GM12864 (cell line): Measurements from ENCODE around the gene HDAC9.

Source experiments
- DNase-seq: peaks from one replicate; pipeline ENCODE4 v3.0.0-alpha.2; 2011; ENCODE audit warnings: low read depth
- H3K4me3 ChIP-seq: 2 replicates; pipeline ENCODE4 v1.5.1; 2011; ENCODE audit warnings: mild to moderate bottlenecking, low read depth, low read length, control low read depth
- TF ChIP-seq, protein P1 (sequence below): IDR thresholded peaks from 2 replicates; pipeline ENCODE4 v1.5.1; 2011; ENCODE audit warnings: low read depth, mild to moderate bottlenecking, moderate library complexity, low read length, control low read depth, inconsistent platforms; ENCODE audit errors: missing control alignments

Gene HDAC9

GRCh38 chr7:18530224-18531179, 35.0 kb downstream of the HDAC9 start:
- DNase-seq, result no peak
- TF ChIP-seq, protein P1, sequence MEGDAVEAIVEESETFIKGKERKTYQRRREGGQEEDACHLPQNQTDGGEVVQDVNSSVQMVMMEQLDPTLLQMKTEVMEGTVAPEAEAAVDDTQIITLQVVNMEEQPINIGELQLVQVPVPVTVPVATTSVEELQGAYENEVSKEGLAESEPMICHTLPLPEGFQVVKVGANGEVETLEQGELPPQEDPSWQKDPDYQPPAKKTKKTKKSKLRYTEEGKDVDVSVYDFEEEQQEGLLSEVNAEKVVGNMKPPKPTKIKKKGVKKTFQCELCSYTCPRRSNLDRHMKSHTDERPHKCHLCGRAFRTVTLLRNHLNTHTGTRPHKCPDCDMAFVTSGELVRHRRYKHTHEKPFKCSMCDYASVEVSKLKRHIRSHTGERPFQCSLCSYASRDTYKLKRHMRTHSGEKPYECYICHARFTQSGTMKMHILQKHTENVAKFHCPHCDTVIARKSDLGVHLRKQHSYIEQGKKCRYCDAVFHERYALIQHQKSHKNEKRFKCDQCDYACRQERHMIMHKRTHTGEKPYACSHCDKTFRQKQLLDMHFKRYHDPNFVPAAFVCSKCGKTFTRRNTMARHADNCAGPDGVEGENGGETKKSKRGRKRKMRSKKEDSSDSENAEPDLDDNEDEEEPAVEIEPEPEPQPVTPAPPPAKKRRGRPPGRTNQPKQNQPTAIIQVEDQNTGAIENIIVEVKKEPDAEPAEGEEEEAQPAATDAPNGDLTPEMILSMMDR, result no peak
- H3K4me3 ChIP-seq, result no peak overlapping the region

DNA sequence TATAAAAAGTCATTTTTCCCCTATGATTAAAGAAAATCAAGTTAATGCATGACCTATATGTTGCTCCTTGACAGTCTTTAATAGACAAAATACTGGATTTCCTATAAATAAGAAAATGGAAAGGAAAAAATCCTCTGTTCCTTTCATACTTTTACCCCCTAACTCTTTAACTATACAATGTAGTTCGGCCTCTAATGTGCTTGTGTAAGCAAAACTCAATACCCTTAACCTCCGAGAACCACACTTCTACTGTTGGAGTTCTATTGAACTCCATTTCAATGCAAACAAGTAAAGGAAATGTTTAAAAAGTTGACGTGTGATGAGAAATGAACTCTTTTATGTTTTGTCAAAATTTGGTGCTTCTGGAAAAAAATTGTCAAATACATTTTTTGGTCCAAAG, 36.0 kb downstream of the HDAC9 start:
- DNase-seq, result no peak
- TF ChIP-seq, protein P1, result no peak
- H3K4me3 ChIP-seq, result no peak overlapping the region

DNA sequence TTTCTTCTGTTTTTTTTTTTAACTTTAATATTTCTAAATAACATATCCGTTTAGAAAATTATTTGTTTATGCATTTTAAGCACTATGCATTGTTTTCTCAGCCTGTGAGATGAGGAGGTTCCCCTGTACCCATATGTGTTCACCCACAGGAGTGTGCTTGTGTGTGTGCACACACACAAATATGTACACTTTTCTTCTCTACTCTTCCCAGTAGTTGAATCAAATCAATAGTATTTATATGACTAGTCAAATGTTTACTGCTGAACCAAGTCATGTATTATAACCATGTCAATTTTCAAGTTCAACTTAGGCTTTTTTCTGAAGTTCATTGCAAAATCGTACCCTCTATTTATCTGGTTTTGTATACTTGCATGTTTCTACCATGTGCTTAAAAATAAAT, 37.3 kb downstream of the HDAC9 start:
- DNase-seq, result no peak
- TF ChIP-seq, protein P1, result no peak
- no peak overlapping the region for H3K4me3 ChIP-seq

DNA sequence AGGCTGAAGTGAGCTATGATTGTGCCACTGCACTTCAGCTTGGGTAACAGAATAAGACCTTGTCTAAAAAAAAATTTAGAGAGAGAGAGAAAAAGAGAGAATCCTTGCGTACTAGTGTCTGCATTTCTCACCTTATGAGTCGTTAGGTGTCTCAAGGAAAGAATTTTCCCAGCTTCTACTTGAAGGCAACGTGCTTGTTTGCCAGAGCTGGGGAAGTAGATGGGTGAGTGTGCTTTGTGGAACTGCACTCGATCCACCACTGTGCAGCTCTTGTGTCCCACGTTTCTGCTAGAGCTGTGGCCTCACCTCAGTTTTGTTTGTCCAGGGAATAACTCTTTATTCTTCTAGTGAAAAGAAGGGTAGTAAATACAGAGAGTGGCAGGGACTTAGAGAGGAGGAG, 38.9 kb downstream of the HDAC9 start:
- TF ChIP-seq, protein P1, result no peak
- no peak for DNase-seq
- H3K4me3 ChIP-seq, result no peak overlapping the region

- no peak overlapping the region for H3K4me3 ChIP-seq
- TF ChIP-seq, protein P1, result no peak
- no peak for DNase-seq
Observed at GRCh38 chr7:18535810-18536415, 40.4 kb downstream of the HDAC9 start.

DNA sequence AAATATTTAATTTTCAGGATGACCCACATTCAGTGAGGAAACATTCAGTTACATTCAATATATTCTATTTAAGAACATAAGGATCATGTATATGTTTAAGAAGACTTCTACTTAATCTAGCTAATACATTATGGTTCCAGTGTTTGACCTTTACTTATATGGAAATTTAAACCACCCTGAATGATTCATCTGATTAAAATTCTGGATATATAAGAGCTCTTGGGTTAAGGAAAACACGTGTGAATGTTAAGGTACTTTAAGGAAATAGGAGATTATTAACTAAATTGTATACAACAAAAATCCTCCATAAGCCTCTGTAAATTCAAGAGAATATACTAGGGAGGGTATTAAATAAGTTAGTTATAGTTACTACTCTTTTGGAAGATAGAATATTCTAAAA, 40.9 kb downstream of the HDAC9 start:
- TF ChIP-seq, protein P1, result no peak
- DNase-seq, result no peak
- H3K4me3 ChIP-seq, result no peak overlapping the region
